ENCODE results near the gene GIGYF2. TPM values are rescaled to one million over a fixed set of nuclear protein-coding genes. Genes with fewer than 3 reads are reported as not detected.

GIGYF2 gene
- total RNA-seq: 100 to 1,000 TPM in 1 of 2 donors, 10 to 100 TPM in 1; 61.3 to 106 TPM

GRCh38 chr2:232697059-232697806 is at the start of gene GIGYF2:
Gene GIGYF2, plus strand, starts transcription at chr2:232697331. Its CDS starts 37,867 bp downstream, at chr2:232735198.
- intact Hi-C loops (cut with DNase I): no loop called here
- no peaks in the 10 kb centered on the region for H3K9me3 ChIP-seq
- no peaks in the 10 kb centered on the region for H3K36me3 ChIP-seq
- TF ChIP-seq POLR2A (IDR thresholded peaks at IDR 0.05) (peak; percentile 76), POLR2AphosphoS5 (IDR thresholded peaks at IDR 0.05) (peak; percentile 93), CTCF (IDR thresholded peaks at IDR 0.05) (no peak)
- DNase-seq (ENCODE audit: low spot score): peak; percentile 94
- H3K4me1 ChIP-seq (replicated peaks): no peaks in the 10 kb centered on the region
- H3K4me3 ChIP-seq: peak within 1 kb of the TSS; percentile 92 to 95
- under 1% methylated on average over 57 of the region's 71 CpGs for WGBS
- H3K27me3 ChIP-seq (replicated peaks; ENCODE audit: insufficient read depth): no peaks in the 10 kb centered on the region
- peak within 1 kb of the TSS; percentile 97 to 98 for H3K27ac ChIP-seq

- intact Hi-C loops (cut with DNase I): no loop called here
- WGBS: 97% methylated on average over 11 of the region's 11 CpGs
- H3K9me3 ChIP-seq: no peaks in the 10 kb centered on the region
- no peak overlapping the region for H3K27ac ChIP-seq
- no peaks in the 10 kb centered on the region for H3K36me3 ChIP-seq
- no peak for DNase-seq (ENCODE audit: low spot score)
- H3K4me1 ChIP-seq (replicated peaks): no peaks in the 10 kb centered on the region
- H3K27me3 ChIP-seq (replicated peaks; ENCODE audit: insufficient read depth): no peaks in the 10 kb centered on the region
- H3K4me3 ChIP-seq: no peak overlapping the region
- TF ChIP-seq CTCF (IDR thresholded peaks at IDR 0.05): no peak
Observed at GRCh38 chr2:232649033-232649432, 48.1 kb upstream of the GIGYF2 start.

GRCh38 chr2:232652505-232652851 is 44.7 kb upstream of the GIGYF2 start:
- WGBS: 45% methylated on average over 4 of the region's 4 CpGs
- intact Hi-C loops (cut with DNase I): no loop called here

GRCh38 chr2:232653441-232653840 is 43.7 kb upstream of the GIGYF2 start:
- Histone ChIP-seq H3K9me3 (no peaks in the 10 kb centered on the region), H3K27me3 (replicated peaks; ENCODE audit: insufficient read depth) (no peaks in the 10 kb centered on the region), H3K36me3 (no peaks in the 10 kb centered on the region), H3K27ac (peak overlapping the region; percentile 23 to 93), H3K4me3 (no peak overlapping the region), H3K4me1 (replicated peaks) (no peaks in the 10 kb centered on the region)
- TF ChIP-seq POLR2A (IDR thresholded peaks at IDR 0.05): no peak
- no peak for TF ChIP-seq POLR2AphosphoS5 (IDR thresholded peaks at IDR 0.05)
- TF ChIP-seq CTCF (IDR thresholded peaks at IDR 0.05): no peak
- WGBS: 68% methylated on average over 7 of the region's 7 CpGs
- no peak for DNase-seq (ENCODE audit: low spot score)
- intact Hi-C loops (cut with DNase I): no loop called here

More at GRCh38 chr2:232652505-232652851, 44.7 kb upstream of the GIGYF2 start:
- DNase-seq (ENCODE audit: low spot score): no peak
- no peaks in the 10 kb centered on the region for H3K36me3 ChIP-seq
- H3K4me3 ChIP-seq: no peak overlapping the region
- no peaks in the 10 kb centered on the region for H3K27me3 ChIP-seq (replicated peaks; ENCODE audit: insufficient read depth)
- H3K9me3 ChIP-seq: no peaks in the 10 kb centered on the region
- peak overlapping the region in 1 of 2 donors; percentile 13 for H3K27ac ChIP-seq
- TF ChIP-seq POLR2A (IDR thresholded peaks at IDR 0.05) (no peak), POLR2AphosphoS5 (IDR thresholded peaks at IDR 0.05) (no peak)
- H3K4me1 ChIP-seq (replicated peaks): no peaks in the 10 kb centered on the region

GRCh38 chr2:232655392-232655791 is 41.7 kb upstream of the GIGYF2 start:
- Histone ChIP-seq H3K27ac (peak overlapping the region; percentile 91 to 93), H3K36me3 (no peaks in the 10 kb centered on the region), H3K9me3 (no peaks in the 10 kb centered on the region), H3K27me3 (replicated peaks; ENCODE audit: insufficient read depth) (no peaks in the 10 kb centered on the region), H3K4me1 (replicated peaks) (no peaks in the 10 kb centered on the region), H3K4me3 (no peak overlapping the region)
- intact Hi-C loops (cut with DNase I): no loop called here
- WGBS: 34% methylated on average over 6 of the region's 6 CpGs
- TF ChIP-seq POLR2A (IDR thresholded peaks at IDR 0.05): no peak
- peak; percentile 93 for TF ChIP-seq POLR2AphosphoS5 (IDR thresholded peaks at IDR 0.05)
- no peak for TF ChIP-seq CTCF (IDR thresholded peaks at IDR 0.05)
- DNase-seq (ENCODE audit: low spot score): peak; percentile 84

All from prostate gland (tissue), 2 donors.